ENCODE measurements around the gene RFX2.

GRCh38 chr19:6059396-6059947 is 50.8 kb downstream of the RFX2 start:
- TF ChIP-seq POLR2AphosphoS5 (IDR thresholded peaks at IDR 0.05) (no peak), CTCF (IDR thresholded peaks at IDR 0.05) (no peak), POLR2A (IDR thresholded peaks at IDR 0.05) (no peak)

All from breast epithelium (tissue), 3 donors.